HG03045 (cell line): Measurements from ENCODE around the gene ISY1.
"Not testable (repeated sequence)": the region's sequence is repeated elsewhere in the genome, so short reads cannot be mapped to it uniquely, and the experiment has no call there.

Experiments used
- ATAC-seq: cut with Tn5 transposase; IDR thresholded peaks from one replicate; pipeline ENCODE4 v1.9.1; 2021; ENCODE audit warnings: mild to moderate bottlenecking, moderate library complexity; ENCODE audit not compliant: unreplicated experiment

Gene ISY1

DNA sequence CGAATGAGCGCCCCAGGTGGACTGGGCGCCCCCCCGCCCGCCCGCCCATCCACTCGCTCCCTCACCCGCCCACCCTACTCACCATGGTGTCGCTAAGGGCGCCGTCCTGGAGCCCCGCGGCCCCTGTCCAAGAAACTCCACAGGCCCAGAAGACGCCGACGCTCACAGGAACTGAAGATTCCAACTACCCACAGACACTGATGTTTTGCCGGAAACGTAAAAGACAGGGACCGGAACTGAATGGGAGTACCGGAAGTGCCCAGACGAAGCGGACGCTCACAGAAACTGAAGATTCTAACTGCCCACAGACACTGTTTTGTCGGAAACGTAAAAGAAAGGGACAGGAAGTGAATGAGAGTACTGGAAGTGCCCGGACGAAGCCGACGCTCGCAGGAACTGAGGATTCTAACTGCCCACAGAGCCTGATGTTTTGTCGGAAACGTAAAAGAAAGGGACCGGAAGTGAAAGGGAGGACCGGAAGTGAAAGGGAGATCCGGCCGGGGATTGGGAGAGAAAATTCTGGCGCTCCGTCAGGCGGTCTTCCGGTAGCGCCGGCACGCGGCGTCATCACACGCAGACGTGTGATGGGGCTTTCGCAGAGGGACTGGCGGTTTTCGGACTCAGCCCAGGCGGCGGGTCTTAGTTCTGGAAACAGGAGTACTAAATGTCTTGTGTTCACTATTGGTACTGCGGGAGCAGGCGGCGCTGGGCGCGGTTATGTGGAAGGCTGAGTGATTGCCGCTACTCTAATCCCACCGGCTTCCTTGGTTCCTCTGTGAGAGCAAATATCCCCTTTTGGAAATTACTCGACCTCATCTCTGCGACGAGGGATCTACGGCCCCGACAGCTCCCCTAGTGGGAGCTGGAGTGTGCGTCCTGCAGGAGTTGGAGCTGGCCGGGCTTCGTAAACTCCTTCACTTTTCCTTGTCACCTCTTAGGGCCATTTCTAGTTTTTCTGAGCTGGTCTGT lies at the start of gene ISY1:
ISY1 (minus strand) TSS at position 173 of the 969 bp plus-strand sequence; CDS start at position 85, 88 bp downstream.
- ATAC-seq, result peak; percentile 82

DNA sequence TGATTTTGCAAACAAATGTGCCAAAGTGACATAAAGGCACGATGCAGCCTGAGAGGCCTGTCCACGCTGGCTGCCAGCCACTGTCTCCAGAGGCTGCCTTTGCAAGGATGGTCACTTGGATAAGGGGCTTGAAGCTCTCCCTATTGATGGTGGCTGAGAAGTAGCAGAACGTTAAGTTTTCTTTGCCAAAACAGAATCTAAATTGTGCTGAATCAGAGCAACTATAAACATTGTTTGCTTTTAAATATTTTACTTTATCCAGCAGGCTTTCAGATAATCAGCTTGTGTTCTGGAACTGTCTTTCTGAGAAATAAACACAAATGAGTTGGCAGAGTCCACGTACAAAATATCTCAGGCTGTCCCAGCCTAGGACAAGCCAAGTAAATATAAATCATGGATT lies 46.6 kb upstream of the ISY1 start:
- ATAC-seq, result no peak

DNA sequence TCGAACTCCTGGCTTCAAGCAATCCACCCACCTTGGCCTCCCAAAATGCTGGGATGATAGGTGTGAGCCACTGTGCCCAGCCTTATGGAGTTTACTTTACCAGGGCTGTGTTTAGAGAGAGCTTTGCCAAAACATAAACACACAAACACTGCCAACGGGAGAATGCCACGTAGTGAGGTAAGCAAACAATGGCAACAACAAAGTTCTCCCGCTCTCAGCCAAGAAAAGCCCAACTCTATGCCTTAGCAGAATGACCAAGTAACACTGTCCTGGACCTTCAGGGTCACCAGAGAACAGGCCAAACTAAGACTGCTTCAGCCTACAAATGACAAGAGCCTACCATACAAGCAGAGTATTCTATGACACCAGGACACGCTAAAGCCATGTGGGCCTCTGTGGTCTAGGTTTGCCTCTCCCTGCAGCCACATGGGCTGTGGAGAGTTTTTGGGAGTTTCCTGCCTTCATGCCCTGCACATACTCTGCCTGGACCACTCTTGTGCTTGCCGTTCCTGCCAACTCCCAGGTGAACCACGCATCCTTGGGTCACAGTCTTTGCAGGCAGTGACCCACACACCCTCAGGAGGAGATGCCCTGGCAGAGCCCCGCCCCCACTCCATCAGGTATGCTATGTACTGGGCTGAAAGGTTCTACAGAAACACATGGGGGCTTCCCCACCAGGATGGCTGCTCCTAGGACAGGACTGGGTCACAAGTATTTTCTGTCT lies 44.4 kb upstream of the ISY1 start:
- ATAC-seq, result no peak

DNA sequence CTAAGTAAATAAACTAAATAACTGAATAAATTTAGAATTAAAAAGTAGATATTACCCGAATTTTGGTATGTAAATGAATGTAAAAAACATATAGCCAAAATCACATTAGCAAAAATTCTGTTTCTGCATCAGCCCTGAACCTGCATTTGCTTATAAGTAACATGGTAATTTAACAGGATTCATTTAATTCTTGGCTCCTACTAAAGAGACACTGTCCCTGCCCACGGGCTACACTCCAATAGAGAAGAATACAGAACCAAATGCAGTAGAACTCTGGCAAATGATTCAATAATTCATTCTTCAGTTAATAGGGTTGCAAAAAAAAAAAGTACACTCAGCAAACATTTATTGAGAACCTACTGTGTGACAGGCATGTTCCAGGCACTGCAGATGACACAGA lies 43.6 kb upstream of the ISY1 start:
- no peak for ATAC-seq

DNA sequence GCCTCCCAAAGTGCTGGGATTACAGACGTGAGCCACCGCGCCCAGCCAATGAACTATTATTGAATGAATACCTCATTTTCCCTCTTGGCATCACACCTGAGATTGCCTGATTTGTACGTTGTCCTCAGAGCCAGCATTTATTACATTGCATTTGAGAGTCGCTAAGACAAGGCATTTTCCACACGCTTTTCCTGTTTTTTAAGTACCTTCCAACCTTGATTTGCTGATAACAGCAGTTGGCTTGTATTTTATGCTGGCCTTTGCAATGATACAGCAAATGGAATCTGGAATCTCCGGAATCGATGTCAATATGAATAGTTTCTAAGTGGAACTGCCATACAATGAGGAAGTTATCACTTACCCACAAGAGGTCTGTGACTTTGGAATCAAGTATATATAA lies 38.5 kb upstream of the ISY1 start:
- no peak for ATAC-seq

DNA sequence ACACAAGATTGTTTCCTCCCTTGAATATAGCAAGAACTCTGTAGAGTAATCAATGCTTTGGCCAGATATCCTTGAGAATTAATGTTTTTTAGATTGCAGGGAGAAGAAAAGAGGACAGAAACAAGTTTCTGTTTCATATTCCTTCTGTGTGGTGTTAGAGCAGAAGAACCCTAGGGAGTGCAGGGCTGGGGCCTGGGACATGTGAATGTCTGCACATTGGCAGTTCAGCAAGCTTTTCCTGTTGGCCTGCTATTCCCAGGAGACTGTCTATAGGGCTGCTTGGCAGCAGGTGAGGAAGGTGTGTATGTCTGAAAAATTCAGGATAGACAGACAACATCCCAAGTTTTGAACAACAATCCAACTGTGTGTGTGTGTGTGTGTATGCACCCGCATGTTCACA lies 36.5 kb upstream of the ISY1 start:
- no peak for ATAC-seq

DNA sequence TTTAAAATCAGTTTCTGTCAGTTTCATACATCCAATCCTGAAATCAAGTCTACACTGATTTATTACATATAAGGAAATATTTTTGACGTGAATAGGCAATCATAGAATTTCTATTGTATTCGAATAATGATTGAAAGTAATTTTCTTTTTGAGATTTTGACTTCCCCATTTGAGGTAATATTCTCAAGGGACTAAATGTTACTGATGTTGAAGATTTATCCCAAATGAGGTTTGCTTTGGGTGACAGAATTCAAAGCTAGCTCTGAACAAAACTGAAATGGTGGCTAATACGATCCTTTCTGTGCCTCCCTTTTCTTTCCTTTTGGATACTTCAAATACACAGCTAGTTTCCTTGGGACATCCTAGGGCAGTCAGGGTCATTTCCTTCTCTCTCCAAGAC lies 35.7 kb upstream of the ISY1 start:
- no peak for ATAC-seq

DNA sequence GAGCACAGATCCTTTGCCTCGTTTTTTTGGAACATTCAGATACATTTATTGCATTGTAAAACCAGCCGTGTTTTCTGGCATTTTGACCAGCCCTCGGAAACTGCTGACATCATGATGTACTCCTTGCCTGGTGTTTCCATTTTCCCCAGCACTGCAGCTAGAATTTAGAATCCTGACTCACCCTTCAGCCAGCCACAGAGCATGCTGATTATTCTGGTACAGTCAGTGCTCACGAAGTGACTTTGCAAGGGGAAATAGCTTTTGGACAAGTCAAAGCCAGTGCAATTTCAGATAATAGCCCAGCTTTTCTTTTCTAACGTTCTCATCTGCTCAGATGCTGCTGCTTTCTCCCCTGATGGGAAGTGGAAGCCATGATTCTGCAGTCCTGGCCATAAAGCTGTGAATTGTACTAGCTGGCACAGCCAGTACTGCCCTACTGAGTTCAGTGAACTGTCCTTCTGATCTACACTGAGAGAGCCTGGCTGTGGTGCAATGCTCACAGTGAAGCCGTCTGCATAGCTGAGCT lies 34.9 kb upstream of the ISY1 start:
- no peak for ATAC-seq

DNA sequence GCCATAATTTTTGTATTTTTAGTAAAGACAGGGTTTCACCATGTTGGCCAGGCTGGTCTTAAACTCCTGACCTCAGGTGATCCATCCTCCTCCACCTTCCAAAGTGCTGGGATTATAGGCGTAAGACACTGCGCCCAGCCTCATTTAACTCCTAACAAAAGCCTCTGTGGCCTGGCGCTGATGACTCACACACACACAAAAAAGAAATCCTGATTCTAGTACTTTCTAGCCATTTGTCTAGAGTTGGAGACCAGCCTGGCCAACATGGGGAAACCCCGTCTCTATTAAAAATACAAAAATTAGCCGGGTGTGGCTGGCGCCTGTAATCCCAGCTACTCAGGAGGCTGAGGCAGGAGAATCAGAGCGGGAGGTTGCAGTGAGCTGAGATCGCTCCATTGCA lies 28.9 kb upstream of the ISY1 start:
- not testable (repeated sequence) for ATAC-seq

DNA sequence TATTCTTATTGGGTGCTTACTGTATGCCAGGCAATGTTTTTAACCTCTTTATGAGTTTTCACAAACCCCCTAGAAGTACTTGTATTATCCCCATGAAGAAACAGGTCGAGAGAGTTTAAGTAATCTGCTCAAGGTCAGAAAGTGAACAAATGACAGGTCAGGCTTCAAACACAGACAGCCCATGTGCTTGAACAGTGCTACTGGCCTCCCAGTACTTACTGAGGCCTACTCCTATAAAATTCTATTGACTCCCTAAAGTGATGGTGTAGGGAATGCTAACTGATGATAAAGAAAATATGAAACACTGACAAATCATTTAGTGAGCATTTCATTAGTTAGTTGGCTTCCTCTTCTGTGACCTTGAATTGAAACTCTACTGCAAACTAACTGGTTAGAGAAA lies 27.0 kb upstream of the ISY1 start:
- ATAC-seq, result no peak

DNA sequence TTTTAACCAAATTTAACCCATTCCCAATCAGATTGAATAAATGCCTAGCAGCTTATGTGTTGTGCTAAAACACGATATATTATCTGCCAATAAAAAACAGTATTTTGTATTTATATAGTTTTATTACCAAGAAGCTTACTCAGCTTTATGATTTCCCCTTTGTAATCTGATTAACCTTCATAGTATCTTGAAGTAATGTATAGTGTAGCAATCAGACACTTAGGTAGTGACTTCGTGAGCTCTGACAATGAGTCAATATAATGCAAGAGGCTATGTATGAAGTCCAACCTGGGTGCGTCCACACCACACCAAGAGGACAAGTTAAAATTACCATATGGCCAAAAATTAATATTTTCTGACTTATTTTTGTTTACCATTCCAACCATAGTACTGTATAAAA lies 24.9 kb upstream of the ISY1 start:
- no peak for ATAC-seq

DNA sequence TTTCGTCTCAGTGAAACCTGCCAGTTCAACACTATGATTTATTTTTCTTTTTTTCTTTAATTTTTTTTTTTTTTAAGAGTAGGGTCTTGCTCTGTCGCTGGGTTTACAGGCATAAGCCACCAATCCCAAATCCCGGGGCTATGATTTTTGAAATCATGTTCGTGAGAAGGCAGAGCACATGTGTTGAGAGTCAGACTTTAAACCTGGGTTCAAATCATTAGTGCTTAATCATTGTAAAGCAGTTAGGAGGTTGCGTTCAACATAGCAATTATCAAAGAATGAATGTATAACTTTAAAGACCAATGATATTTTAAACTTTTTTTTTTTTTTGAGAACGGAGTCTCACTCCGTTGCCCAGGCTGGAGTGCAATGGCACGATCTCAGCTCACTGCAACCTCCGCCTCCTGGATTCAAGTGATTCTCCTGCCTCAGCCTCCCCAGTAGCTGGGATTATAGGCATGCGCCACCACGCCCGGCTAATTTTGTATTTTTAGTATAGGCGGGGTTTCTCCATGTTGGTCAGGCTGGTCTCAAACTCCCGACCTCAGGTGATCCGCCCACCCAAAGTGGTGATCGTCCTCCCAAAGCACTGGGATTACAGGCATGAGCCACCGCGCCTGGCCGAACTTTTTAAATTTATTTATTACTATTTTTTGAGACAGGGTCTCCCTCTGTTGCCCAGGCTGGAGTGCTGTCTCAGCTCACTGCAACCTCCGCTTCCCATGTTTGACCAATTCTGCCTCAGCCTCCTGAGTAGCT lies 24.1 kb upstream of the ISY1 start:
- ATAC-seq, result not testable (repeated sequence)

DNA sequence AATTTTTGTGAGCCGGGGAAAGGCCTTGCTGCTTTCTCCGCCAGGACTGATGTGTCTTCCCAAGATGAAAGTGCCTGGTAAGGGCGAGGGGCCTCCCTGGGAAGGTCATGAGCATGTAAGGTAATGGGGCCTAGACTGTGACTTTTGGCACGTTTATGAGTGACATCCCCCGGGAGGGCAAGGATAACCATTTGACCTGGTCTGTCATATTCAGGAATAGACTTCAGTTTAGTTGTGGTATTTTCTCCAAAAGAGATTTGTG lies 23.5 kb upstream of the ISY1 start:
- peak; percentile 10 for ATAC-seq

DNA sequence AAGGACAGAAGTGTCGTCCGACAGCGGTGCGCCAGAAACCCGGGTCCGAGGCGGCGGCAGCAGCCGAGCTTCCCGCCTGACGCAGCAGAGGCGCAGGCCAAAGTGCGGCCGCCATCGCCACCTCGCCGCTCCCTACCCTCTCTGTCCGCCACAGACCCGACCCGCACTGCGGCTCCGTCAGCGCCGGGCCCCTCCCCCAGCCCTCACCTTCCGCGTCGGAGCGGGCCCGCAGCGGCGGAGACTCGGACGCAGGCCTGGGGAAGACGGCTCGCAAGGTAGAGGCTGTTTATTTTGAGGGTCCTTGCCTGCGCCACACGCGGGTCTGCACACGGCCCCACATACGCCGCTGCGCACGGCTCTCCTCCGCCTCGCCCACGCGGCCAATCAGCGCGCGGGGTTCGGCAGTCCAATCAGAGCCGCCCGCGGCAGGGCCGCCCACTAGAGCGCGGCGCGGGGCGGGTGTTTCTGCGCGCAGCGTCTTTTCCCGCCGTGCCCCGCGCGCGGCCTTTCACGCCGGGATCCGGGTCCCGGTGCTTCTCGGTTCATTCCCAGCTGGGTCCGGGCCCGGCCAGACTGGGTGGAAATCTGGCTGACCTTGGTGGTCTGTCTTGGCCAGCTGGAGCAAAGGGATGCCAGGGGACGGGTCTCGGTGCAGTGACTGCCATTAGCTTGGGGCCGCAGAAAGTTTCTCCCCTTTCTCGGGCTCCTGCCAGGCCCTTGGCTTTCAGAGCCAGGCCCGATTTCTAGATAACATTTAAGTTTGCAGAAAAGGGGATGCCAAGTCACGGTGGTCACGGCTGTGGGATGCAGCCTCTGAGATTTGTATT lies 22.9 kb upstream of the ISY1 start, which contains the start of gene CNBP:
CNBP (minus strand) TSS at position 328 of the 827 bp plus-strand sequence. CDS start 12,139 bp downstream, outside the sequence.
- peak; percentile 91 for ATAC-seq

DNA sequence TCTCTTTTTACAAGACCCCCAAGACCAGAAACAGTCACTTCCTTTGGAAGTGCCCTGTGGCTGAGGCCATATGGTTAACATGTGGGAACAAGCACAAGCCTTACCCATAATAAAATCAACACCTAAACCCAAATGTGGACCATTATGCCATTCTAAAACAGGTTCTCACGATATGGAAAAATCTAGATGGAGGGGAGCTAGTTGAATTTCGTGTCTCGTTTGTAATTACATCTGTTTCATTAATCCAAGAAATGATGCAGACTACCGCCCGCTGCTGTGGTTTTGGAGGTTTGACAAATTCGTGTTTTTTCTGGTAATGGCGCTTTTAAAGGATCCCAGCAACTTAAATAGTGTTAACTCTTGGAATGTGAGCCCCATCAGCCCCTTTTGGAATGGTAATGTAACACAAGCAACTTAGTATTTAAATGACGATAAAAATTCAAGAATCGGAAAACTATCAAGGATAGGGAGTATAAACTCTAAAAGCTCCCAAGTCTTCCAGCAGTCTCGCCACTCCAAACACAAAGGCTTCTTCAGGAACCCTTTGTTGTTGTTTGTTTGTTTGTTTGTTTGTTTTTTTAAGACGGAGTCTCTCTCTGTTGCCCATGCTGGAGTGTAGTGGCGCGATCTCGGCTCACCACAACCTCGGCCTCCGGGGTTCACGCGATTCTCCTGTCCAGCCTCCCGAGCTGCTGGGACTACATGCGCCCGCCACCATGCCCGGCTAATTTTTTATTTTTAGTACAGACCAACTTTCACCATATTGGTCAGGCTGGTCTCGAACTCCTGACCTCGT lies 21.7 kb upstream of the ISY1 start:
- ATAC-seq, result no peak

DNA sequence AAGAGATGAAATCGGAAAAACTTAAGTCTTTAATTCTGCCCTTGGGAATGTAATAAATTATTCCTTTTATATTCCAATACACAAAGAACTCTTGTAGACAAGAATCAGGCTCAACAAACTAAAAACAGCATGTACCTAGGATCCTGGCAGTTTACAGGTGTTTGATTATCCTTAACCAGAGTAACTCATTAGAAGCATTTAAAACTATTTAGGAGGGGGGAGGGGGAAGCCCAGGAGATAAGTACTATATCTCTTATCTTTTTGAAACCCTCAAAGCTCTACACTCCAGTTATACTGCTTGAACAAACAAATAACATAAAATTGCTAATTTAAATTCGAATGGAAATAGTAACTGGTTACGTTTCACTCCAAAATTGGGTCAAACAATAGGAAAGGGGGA lies 21.0 kb upstream of the ISY1 start:
- no peak for ATAC-seq

DNA sequence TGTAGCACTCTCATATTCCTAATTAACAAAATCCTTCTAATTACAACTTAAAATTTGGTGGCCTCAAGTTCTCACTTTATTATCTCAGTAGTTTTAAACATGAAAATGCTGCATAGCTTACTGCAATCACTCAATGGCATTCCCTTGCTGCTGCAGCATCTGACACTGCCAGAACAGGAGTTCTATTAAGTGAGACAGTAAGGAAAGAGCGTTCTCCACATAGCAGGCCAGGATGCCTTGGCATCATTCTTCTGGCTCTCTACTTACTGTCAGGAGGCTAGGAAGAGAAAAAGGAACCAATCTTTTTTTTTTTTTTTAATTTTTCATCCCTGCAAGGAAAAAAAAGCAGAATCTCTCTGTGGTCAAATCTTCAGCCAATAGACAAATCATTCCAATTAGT lies 19.6 kb upstream of the ISY1 start:
- no peak for ATAC-seq

DNA sequence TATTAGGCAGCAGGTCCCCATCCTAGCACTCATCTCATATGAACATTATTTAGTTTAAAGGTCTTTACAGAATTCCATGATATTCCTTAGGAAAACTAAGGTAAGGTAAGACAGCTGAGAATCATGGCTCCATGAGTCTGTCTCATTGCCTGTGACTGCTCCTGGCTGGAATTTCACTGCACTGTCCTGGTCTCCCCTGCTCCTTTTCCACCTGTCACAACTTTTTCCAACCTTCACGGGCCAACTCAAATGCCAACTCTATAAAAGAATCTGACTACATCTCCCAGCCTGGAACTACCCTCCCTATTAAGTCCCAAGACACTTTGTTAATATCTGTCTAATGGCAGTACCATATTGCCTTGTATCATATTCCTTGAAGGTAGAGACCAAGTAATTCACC lies 15.2 kb upstream of the ISY1 start:
- no peak for ATAC-seq

DNA sequence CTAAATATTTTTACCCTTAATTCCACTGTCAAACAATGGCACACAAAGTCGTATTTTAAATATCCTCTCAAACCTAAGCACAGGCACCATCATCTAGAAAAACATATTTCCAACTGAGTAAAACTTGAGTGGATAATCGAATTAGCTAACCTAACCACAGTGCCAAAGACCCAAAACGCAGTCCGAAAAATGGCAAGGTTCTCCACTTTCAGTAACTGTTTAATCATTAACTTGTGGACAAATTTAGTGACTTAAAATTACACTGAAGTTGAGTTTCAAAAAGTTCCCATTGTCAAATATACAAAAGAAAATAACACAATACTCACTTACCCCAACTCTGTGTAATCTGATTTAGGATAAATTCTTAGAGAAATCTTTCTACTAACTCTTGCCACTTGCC lies 12.9 kb upstream of the ISY1 start:
- ATAC-seq, result no peak

DNA sequence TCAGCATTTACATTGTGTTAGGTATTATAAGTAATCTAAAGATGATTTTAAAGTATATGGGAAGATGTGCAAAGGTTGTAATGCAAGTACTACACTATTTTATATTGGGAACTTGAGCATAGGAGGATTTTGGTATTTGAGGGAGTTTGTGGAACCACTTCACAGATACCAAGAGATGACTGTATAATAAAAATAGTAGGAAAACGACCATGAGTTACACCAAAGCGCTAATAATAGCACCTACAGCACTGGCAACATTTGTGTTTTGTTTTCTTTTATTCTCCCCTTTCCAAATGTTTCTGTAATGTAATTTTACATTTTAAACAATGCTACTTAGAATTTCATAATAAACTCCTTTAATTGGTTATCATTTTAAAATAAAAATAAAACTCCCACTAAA lies 12.3 kb upstream of the ISY1 start:
- no peak for ATAC-seq
